Mesenchymal stem cell (in vitro differentiated cells and primary cell): ENCODE data around the gene TRPM3.

Source experiments
- DNase-seq: peaks from one replicate; pipeline ENCODE4 v3.0.0-alpha.2; 2013
- H2AFZ ChIP-seq: one replicate; pipeline ENCODE4 v1.6.1; 2013; ENCODE audit warnings: low read depth, mild to moderate bottlenecking, control low read depth, inconsistent platforms, low read length, moderate library complexity
- H2AK5ac ChIP-seq: 2 replicates; pipeline ENCODE4 v1.6.1; 2013; ENCODE audit warnings: low read length, moderate library complexity, mild to moderate bottlenecking, inconsistent platforms; ENCODE audit not compliant: severe bottlenecking
- H2BK120ac ChIP-seq: one replicate; pipeline ENCODE4 v1.6.1; 2013; ENCODE audit warnings: low read depth, mild to moderate bottlenecking, inconsistent platforms, low read length, moderate library complexity
- H2BK12ac ChIP-seq, 2 experiments: one replicate each; pipeline ENCODE4 v1.6.1; 2013; ENCODE audit warnings: inconsistent platforms in 2 of 2, low read length in 2 of 2, mild to moderate bottlenecking in 2 of 2, moderate library complexity in 2 of 2, control low read depth in 1 of 2
- H2BK15ac ChIP-seq: one replicate; pipeline ENCODE4 v1.6.1; 2013; ENCODE audit warnings: mild to moderate bottlenecking, low read depth, inconsistent platforms; ENCODE audit not compliant: poor library complexity, severe bottlenecking
- H2BK5ac ChIP-seq: 2 replicates; pipeline ENCODE4 v1.6.1; 2013; ENCODE audit warnings: low read depth, mild to moderate bottlenecking, low read length, control low read depth, inconsistent platforms; ENCODE audit not compliant: poor library complexity, severe bottlenecking
- H3K14ac ChIP-seq, 2 experiments: one replicate each; pipeline ENCODE4 v1.6.1; 2013; ENCODE audit warnings: inconsistent platforms in 2 of 2, low read length in 2 of 2, control low read depth in 1 of 2, mild to moderate bottlenecking in 1 of 2, moderate library complexity in 1 of 2
- H3K18ac ChIP-seq, 2 experiments: one replicate each; pipeline ENCODE4 v1.6.1; 2013; ENCODE audit warnings: inconsistent platforms in 2 of 2, low read length in 2 of 2, control low read depth in 1 of 2, low read depth in 1 of 2, mild to moderate bottlenecking in 1 of 2
- H3K23ac ChIP-seq, 2 experiments: one replicate each; pipeline ENCODE4 v1.6.1; 2013; ENCODE audit warnings: inconsistent platforms in 2 of 2, low read length in 2 of 2, mild to moderate bottlenecking in 2 of 2, moderate library complexity in 2 of 2, control low read depth in 1 of 2
- H3K27ac ChIP-seq: 2 replicates; pipeline ENCODE4 v1.5.1; 2013; ENCODE audit warnings: mild to moderate bottlenecking, moderate library complexity, low read length, control low read depth, inconsistent platforms; ENCODE audit not compliant: poor library complexity, severe bottlenecking
- H3K27me3 ChIP-seq, 2 experiments: 2 replicates each; pipeline versions ENCODE4 v1.6.1 to v1.7.0; 2013; ENCODE audit warnings: low read length in 2 of 2, mild to moderate bottlenecking in 2 of 2, moderate library complexity in 2 of 2, control low read depth in 1 of 2, inconsistent platforms in 1 of 2; ENCODE audit not compliant: control insufficient read depth in 1 of 2, insufficient read depth in 1 of 2
- H3K36me3 ChIP-seq, 2 experiments: 2 replicates each; pipeline versions ENCODE4 v1.6.1 to v1.7.0; 2013; ENCODE audit warnings: low read length in 2 of 2, control low read depth in 1 of 2, inconsistent platforms in 1 of 2, low read depth in 1 of 2, mild to moderate bottlenecking in 1 of 2; ENCODE audit not compliant: insufficient read depth in 2 of 2, control insufficient read depth in 1 of 2
- H3K4ac ChIP-seq, 2 experiments: one replicate each; pipeline ENCODE4 v1.6.1; 2013; ENCODE audit warnings: inconsistent platforms in 2 of 2, low read length in 2 of 2, mild to moderate bottlenecking in 2 of 2, moderate library complexity in 2 of 2, control low read depth in 1 of 2, low read depth in 1 of 2
- H3K4me1 ChIP-seq: 2 replicates; pipeline ENCODE4 v1.6.1; 2013; ENCODE audit warnings: low read depth, low read length, control low read depth; ENCODE audit not compliant: control insufficient read depth, insufficient read depth
- H3K4me2 ChIP-seq: 2 replicates; pipeline ENCODE4 v1.6.1; 2013; ENCODE audit warnings: low read length, mild to moderate bottlenecking, inconsistent platforms; ENCODE audit not compliant: poor library complexity, severe bottlenecking
- H3K4me3 ChIP-seq, 2 experiments: 2 replicates each; pipeline versions ENCODE4 v1.5.1 to v1.7.0; 2013; ENCODE audit warnings: low read length in 2 of 2, mild to moderate bottlenecking in 2 of 2, control low read depth in 1 of 2, low read depth in 1 of 2; ENCODE audit not compliant: insufficient read depth in 1 of 2
- H3K79me1 ChIP-seq: replicated peaks from 2 replicates; pipeline ENCODE4 v1.6.1; 2013; ENCODE audit warnings: mild to moderate bottlenecking, control low read depth, low read length, inconsistent platforms; ENCODE audit not compliant: poor library complexity, severe bottlenecking
- H3K9ac ChIP-seq: 2 replicates; pipeline ENCODE4 v1.7.0; 2013; ENCODE audit warnings: mild to moderate bottlenecking, low read length, moderate library complexity
- H3K9me3 ChIP-seq: 2 replicates; pipeline ENCODE4 v1.7.0; 2013; ENCODE audit warnings: mild to moderate bottlenecking, low read length; ENCODE audit not compliant: control insufficient read depth
- H4K8ac ChIP-seq: one replicate; pipeline ENCODE4 v1.6.1; 2013; ENCODE audit warnings: inconsistent platforms, mild to moderate bottlenecking, low read length, moderate library complexity
- H4K91ac ChIP-seq: one replicate; pipeline ENCODE4 v1.6.1; 2013; ENCODE audit warnings: mild to moderate bottlenecking, low read length, inconsistent platforms
- WGBS: methylation state at CpG from one replicate; pipeline ENCODE4 v1.1.7; 2013; ENCODE audit warnings: mixed read lengths; 5-methylcytosine and 5-hydroxymethylcytosine counted together

Gene TRPM3

DNA sequence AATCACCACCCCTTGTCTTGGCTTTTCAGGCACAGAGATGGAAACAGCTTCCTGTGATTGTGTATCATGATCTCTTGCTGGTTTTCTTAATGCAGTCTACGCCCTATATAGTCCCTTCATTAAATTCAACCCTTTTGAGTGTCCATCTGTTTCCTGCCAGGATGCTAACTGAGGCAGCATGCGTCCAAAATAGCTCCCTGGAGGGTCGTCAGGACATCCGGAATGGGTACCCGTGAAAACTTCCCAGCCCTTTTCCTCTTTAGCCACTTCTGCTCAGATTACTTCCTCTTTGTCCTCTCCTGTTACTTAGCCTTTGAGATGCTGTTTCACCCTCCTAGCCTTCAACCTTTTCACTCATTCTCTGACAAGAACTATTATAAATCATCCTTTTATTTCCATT lies 627.2 kb downstream of the TRPM3 start:
- no peak overlapping the region for H3K4me2 ChIP-seq
- no peaks in the 10 kb centered on the region for H3K36me3 ChIP-seq
- no peak overlapping the region for H2BK15ac ChIP-seq
- H2AFZ ChIP-seq = no peak overlapping the region
- no peak overlapping the region for H3K23ac ChIP-seq
- no peak overlapping the region for H2AK5ac ChIP-seq
- H3K18ac ChIP-seq = no peak overlapping the region
- no peak for DNase-seq
- H3K9me3 ChIP-seq = no peaks in the 10 kb centered on the region
- no peak overlapping the region for H3K9ac ChIP-seq
- H3K27ac ChIP-seq = no peak overlapping the region
- WGBS = 88% methylated on average over 5 of the region's 5 CpGs
- no peak overlapping the region for H3K4ac ChIP-seq
- H3K4me1 ChIP-seq = peaks cover 2% of the 10 kb centered on the region
- no peak overlapping the region for H2BK5ac ChIP-seq
- no peak overlapping the region for H4K8ac ChIP-seq
- no peak overlapping the region for H2BK12ac ChIP-seq
- H2BK120ac ChIP-seq = no peak overlapping the region
- no peaks in the 10 kb centered on the region for H3K79me1 ChIP-seq
- H3K14ac ChIP-seq = no peak overlapping the region
- H3K27me3 ChIP-seq = peaks cover 5 to 9% of the 10 kb centered on the region in 2 experiments
- no peak overlapping the region for H4K91ac ChIP-seq
- H3K4me3 ChIP-seq = no peak overlapping the region

DNA sequence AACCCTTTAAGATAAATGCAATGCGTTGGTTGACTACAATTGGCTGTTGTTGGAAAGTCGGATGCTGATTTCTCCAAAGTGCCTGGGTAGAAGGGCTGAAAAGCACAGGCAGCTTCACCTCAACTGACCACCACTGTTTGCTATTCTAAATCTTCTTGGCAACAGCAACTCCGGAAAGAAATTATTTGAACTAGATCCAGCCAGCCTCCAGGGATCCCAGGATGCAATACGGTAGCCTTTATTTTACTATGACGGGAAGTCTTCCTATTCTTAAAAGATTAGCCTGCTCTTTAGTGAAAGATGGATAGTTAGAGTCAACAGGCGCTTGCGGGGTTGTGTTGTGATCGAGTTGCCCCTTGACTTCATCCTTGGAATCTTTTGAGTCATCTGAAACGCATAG lies 628.4 kb downstream of the TRPM3 start:
- no peak overlapping the region for H3K4me2 ChIP-seq
- no peaks in the 10 kb centered on the region for H3K9me3 ChIP-seq
- no peak overlapping the region for H3K4ac ChIP-seq
- H3K9ac ChIP-seq = no peak overlapping the region
- no peaks in the 10 kb centered on the region for H3K79me1 ChIP-seq
- H3K27me3 ChIP-seq = peaks cover 5 to 9% of the 10 kb centered on the region in 2 experiments
- H2BK5ac ChIP-seq = no peak overlapping the region
- no peak overlapping the region for H2BK120ac ChIP-seq
- WGBS = 98% methylated on average over 9 of the region's 9 CpGs
- no peak overlapping the region for H3K14ac ChIP-seq
- H3K4me1 ChIP-seq = peaks cover 2% of the 10 kb centered on the region
- H4K8ac ChIP-seq = no peak overlapping the region
- no peak overlapping the region for H3K23ac ChIP-seq
- no peak overlapping the region for H3K18ac ChIP-seq
- H2AFZ ChIP-seq = no peak overlapping the region
- H3K4me3 ChIP-seq = no peak overlapping the region
- no peaks in the 10 kb centered on the region for H3K36me3 ChIP-seq
- DNase-seq = no peak
- H3K27ac ChIP-seq = no peak overlapping the region
- H2BK15ac ChIP-seq = no peak overlapping the region
- H4K91ac ChIP-seq = no peak overlapping the region
- H2BK12ac ChIP-seq = no peak overlapping the region
- no peak overlapping the region for H2AK5ac ChIP-seq

DNA sequence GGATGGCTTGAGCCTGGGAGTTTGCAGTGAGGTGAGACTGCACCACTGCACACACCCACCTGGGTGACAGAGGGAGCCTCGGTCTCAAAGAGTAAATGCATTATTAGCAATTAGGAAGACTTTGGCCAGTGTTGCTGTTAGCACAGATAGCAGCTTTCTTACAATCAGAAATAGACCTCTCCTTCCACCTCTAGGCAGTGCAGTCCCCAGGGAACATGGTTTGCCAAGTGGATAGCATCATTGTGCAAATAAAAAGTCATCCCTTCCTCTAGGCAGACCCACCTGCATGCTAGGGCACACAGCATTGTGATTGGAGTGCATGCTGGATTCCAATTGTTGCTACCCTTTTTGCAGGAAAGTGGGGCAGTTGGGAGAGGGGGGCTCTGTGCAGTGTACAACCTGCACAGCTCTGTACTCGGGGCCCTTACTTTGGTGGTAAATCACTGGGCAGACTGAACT lies 629.1 kb downstream of the TRPM3 start:
- peaks cover 5 to 9% of the 10 kb centered on the region in 2 experiments for H3K27me3 ChIP-seq
- WGBS = 96% methylated on average over 2 of the region's 2 CpGs
- no peak overlapping the region for H3K14ac ChIP-seq
- H2AK5ac ChIP-seq = no peak overlapping the region
- H4K91ac ChIP-seq = no peak overlapping the region
- H3K4ac ChIP-seq = no peak overlapping the region
- no peak overlapping the region for H2BK12ac ChIP-seq
- H3K4me1 ChIP-seq = peaks cover 2% of the 10 kb centered on the region
- H3K18ac ChIP-seq = no peak overlapping the region
- H3K36me3 ChIP-seq = no peaks in the 10 kb centered on the region
- no peak overlapping the region for H3K4me3 ChIP-seq
- H3K4me2 ChIP-seq = no peak overlapping the region
- no peak overlapping the region for H3K23ac ChIP-seq
- H3K9ac ChIP-seq = no peak overlapping the region
- H3K79me1 ChIP-seq = no peaks in the 10 kb centered on the region
- H2BK5ac ChIP-seq = no peak overlapping the region
- H2AFZ ChIP-seq = no peak overlapping the region
- no peak overlapping the region for H2BK15ac ChIP-seq
- no peak for DNase-seq
- H3K27ac ChIP-seq = no peak overlapping the region
- H4K8ac ChIP-seq = no peak overlapping the region
- no peak overlapping the region for H2BK120ac ChIP-seq
- H3K9me3 ChIP-seq = no peaks in the 10 kb centered on the region

DNA sequence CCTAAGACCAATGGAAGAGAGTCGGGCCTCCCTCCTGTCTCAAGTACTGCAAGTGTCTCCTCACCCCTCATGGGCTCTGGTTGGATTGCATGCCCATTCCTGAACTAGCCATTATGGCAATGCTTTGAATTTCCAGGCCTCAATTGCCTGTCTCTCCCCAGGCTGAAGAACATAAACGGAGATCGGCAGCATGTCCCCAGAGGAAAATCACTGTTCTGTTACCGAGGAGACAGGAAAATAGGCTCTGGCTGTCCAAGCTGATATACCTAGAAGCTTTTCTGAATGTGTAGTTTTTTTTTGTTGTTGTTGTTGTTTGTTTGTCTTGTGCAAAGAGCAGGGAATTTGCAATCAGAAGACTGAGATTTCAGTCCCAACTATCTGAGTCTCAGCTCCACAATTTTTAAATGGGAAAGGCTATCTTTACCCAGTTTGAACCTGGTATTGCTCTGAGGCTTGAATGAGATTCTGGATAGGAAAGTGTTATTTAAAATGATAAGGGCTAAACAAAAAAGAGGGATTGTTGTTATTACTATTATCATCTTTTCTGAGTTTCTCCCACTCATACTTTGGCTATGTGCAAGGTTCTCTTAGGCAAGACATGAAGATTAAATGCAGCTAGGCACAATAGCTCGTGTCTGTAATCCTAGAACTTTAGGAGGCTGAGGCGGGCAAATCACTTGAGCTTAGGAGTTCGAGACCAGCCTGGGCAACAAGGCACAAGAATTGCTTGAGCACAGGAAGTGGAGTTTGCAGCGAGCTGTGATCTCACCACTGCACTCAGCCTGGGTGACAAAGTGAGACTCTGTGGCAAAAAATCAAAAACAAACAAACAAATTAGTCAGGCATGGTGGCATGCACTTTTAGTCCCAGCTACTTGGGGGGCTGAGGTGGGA lies 629.7 kb downstream of the TRPM3 start:
- Histone ChIP-seq H3K14ac (no peak overlapping the region), H3K4me2 (no peak overlapping the region), H2AFZ (no peak overlapping the region), H3K4me1 (peaks cover 2% of the 10 kb centered on the region), H3K4ac (no peak overlapping the region), H2BK15ac (no peak overlapping the region), H3K79me1 (no peaks in the 10 kb centered on the region), H2AK5ac (no peak overlapping the region), H2BK12ac (no peak overlapping the region), H3K9ac (no peak overlapping the region), H3K9me3 (no peaks in the 10 kb centered on the region), H3K36me3 (no peaks in the 10 kb centered on the region), H4K8ac (no peak overlapping the region), H3K27me3 (peaks cover 5 to 9% of the 10 kb centered on the region in 2 experiments), H2BK120ac (no peak overlapping the region), H3K23ac (no peak overlapping the region), H3K27ac (no peak overlapping the region), H3K4me3 (no peak overlapping the region), H3K18ac (peak overlapping the region in 1 of 2 experiments; percentile 42), H4K91ac (no peak overlapping the region), H2BK5ac (no peak overlapping the region)
- 69% methylated on average over 8 of the region's 8 CpGs for WGBS
- DNase-seq = no peak
